CD4-positive, alpha-beta T cell treated with Interleukin-17A for 4 hours (primary cell): ENCODE measurements around the gene ESYT3.
"Not testable (repeated sequence)": the region's sequence is repeated elsewhere in the genome, so short reads cannot be mapped to it uniquely, and the experiment has no call there.

Source experiments
- DNase-seq: peaks from one replicate; pipeline ENCODE4 v3.0.0-alpha.2; 2020; ENCODE audit warnings: mixed read lengths

The ESYT3 gene

DNA sequence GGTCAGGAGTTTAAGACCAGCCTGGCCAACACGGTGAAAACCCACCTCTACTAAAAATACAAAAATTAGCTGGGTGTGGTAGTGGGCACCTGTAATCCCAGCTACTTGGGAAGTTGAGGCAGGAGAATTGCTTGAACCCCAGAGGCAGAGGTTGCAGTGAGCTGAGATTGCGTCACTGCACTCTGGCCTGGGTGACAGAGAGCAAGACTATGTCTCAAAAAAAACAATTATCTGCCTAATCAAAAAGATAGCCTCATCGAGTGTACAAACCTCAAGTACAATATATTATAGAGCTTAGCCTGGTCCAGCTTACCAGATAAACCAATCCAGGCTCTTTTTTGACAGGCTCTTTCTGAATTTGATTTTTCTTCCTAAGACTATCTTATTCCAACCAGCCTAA, 61.2 kb downstream of the ESYT3 start:
- DNase-seq = not testable (repeated sequence)

DNA sequence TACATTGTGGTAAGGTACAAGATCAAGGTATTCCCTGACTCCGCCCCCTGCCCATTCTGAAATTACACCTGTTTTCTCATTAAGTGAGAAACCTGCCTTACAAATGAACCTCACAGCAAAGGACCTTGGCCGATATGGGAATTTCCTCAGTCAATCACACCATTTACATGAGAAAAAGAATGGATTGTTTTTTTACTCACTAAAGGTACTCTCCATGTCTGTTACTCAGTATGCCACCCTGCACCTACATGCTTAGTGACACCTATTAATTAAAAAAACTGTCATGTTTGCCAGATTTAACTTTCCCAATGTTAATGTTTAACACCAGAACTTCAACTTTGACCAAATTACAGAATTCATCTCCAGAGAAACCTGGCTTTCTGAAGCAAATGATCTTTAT, 62.0 kb downstream of the ESYT3 start:
- no peak for DNase-seq

DNA sequence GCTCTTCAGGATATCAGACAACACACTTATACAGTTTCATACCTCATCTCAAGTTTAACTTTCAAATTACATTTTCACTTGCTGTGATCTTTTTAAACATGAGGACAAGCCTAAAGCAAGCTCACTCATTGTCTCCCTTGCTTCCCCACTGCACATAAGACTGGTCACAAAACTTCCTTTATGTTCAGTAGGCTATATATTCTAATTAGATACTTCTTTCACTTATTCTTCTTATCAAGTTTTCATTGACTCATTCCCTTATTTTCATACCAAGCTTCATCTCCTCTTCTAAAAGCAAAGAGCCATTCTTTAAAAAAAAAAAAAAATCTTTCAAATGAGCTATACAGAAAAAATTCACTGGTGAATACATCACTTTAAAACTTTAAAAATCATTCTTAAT, 62.6 kb downstream of the ESYT3 start:
- DNase-seq = no peak

DNA sequence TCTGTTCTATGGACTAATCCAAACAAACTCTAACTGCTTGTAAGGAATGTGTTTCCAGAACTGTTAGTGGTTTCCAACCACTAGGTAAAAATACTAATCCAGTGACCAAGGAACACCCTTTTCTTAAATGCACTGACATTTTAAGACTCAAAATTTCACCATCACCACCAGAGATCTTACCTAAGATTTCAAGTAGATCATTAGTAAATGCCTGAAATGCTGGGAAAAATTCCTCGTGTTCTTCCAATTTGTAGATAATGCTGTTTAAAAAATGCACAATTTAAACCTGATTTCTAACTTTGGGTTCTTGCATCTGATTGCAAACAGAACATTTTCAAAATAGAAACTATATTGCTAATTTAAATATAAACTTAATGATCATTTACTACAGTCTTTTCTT, 63.4 kb downstream of the ESYT3 start:
- no peak for DNase-seq

DNA sequence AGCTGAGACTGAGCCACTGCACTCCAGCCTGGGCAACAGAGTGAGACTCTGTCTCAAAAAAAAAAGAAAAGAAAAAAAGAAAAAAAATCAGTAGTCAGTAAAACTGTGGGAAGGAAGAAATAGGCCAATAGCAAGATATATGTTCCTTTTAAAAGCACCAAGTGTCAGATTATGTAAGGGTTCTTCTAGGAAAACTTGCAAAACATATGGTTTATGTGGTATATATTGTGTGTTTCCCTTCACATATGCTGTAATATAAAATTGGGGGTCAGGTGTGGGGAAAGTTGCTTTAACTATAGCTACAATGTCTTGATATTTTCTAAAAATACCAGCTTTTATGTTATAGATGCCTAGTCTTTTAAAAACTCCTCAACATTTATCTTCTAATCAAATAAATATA, 64.6 kb downstream of the ESYT3 start:
- DNase-seq = no peak

DNA sequence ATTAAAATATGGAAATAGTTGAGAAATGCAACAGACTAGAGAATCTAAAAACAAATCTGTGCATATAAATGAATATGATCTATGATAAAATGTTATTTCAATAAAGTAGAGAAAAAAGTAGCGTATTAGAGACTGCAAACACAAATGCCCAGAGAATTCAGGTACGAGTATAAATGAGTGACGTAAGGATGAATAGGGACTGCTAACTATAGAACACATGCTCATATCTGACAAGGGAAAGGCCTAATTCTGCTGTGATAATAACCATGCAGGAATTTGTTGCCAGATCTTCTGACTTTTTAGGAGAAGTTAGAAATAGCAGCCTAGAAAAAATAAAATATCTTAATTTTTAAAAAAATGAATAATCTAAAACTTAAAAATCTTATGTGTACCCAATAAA, 73.1 kb downstream of the ESYT3 start:
- DNase-seq = no peak

DNA sequence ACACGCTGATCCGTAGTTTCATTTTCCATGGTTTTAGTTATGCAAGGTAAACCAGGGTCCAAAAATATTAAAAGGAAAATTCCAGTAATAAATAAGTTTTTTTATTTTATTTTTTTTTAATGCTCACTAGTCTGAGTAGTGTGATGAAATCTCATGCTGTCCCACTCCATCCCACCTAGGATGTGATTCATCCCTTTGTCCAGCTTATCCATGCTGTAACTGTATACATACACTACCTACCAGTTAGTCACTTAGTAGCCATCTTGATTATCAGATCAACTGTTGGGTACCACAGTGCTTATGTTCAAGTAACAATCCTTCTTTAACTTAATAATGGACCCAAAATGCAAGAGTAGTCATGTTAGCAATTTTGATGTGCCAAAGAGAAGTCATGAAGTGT, 75.2 kb downstream of the ESYT3 start:
- no peak for DNase-seq

DNA sequence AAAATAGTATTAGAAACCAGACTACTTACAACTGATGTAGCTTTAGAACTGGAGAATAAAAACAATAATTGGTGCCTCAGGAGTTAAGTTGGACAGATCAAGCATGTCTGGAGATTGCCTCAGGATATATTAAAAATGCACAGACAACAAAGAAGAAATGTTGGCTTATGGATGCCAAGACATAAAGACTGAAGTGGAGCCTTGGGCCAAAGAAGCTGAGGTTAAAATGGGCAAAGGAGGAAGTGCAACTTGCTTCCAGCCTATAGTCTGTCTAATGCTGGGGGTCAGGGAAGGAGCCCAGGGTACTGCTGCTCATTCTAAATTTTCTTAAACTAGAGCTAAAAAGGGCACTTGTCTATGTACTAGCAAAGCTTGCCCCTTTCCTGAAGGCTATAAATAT, 77.5 kb downstream of the ESYT3 start:
- DNase-seq = no peak

DNA sequence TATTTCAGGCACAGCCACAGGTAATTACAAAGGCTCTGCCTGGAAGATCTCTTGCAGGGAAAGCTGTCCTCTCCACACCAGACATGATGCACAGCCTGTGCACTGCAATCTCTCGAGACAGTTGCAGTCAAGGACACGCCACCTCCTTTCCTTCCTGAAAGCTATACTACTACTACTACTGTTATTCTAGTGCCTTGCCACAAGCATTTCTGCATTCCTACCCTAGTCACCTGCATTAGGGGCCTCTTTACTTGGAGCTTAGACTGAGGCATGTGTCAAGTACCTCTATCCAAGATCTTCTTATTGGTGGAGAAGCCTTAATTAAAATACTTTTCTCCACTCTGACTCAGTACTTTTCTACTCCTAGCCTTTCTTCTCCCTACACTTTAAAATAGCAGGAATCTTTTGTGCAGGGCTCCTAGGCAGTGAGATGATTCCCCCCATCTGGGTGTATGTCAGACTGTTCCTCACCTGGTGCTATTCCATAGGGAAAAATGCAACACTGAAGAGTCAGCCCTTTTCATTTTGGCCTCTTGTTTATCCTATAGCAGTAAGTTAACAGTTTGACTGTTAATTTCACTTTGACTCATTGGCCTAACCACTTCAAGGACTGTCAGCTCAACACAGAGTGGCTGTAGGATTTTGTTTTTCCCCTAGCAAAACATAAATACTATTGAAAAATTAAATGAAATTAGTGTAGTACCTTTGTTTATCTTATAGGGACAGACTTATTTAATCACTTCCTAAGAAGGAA, 78.9 kb downstream of the ESYT3 start:
- DNase-seq = no peak

DNA sequence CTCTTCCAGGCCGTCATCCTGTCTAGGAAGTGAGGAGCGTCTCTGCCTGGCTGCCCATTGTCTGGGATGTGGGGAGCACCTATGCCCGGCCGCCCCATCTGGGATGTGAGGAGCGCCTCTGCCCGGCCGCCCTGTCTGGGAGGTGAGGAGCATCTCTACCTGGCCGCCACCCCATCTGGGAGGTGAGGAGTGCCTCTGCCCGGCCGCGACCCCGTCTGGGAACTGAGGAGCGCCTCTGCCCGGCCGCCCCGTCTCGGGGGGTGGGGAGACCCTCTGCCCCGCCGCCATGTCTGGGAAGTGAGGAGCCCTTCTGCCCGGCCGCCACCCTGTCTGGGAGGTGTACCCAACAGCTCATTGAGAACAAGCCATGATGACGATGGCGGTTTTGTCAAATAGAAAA, 87.0 kb downstream of the ESYT3 start:
- not testable (repeated sequence) for DNase-seq
